ENCODE results near the gene TCEA2. TPM values are rescaled to one million over a fixed set of nuclear protein-coding genes. Genes with fewer than 3 reads are reported as not detected.

TCEA2 gene
- total RNA-seq, 1 donor from 2014 or later = 64.2 TPM

DNA sequence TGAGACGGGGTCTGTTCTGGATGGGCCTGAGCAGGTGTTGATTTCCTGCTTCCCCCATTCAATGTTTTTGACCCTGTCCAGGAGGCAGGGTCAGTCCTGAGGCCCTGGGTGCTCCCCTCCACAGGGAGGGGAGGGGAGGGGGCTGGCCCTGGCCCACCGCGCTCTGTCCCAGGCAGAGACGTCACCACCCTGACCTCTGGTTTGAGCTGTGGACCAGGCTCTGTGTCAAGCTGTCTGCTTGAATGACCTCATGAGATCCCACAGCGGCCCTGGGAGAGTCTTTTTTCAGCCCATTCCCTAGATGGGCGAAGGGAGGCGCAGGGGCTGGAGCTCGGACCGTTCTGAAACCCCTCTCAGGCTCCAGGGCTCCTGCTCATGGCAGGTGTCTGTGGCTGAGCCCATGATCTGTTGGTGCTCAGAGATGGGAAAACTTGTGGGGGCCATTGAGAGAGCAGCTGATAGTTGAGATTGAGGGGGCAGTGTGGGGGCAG, 30.1 kb downstream of the TCEA2 start:
- no peak for DNase-seq (ENCODE audit: low spot score)

DNA sequence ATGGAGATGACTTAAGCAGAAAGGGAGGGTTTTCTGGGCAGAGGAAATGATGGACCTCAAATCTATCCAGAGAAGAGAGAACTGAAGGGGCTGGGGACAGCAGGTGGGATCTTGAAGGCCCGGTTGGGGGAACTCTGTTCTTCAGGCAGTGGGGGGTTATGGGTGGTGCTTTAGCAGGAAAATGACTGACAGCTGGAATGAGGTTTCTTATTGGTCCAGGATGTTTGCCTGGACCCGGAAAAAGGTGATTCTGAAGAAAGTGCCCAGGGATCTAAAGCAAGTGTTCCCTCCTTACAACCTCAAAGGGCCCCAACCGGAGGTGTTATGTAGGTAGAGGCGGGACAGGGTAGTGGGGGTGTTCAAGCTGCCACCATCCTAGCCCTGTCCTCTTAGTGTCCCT, 32.5 kb downstream of the TCEA2 start:
- DNase-seq (ENCODE audit: low spot score) = no peak

DNA sequence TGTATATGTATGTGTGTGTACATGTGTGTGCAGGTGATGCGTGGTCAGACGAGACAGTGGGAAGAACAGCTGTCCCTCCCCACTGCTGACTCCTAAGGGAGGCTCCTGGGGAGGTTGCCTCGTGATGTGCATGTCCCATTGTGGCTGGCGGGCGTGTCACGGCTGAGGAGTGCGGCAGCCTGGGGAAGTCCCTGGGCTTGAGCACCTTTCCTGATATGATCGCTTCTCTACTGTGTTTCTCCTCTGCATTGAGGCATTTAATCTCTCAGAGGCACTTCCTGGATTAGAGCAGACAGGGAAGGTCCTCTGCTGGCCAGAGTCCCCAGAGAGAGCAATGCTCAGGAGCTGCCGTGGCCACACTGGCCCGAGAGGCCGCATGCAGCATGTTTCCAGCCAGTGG, 32.9 kb downstream of the TCEA2 start:
- no peak for DNase-seq (ENCODE audit: low spot score)

DNA sequence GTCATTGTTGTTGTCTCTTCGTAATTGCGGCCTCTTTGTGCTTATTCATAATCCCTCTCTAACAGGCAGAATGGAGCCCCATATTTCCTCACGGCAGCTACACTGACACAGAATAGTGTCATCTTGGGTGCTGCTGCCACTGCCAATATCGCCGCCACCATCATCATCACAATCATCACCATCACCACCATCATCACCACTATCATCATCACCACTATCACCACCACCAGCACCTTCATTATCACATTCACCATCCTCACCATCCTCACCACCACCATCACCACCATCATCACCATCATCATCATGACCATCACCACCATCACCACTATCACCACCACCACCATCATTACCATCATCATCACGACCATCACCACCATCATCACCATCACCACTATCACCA, 33.5 kb downstream of the TCEA2 start:
- DNase-seq (ENCODE audit: low spot score) = no peak

DNA sequence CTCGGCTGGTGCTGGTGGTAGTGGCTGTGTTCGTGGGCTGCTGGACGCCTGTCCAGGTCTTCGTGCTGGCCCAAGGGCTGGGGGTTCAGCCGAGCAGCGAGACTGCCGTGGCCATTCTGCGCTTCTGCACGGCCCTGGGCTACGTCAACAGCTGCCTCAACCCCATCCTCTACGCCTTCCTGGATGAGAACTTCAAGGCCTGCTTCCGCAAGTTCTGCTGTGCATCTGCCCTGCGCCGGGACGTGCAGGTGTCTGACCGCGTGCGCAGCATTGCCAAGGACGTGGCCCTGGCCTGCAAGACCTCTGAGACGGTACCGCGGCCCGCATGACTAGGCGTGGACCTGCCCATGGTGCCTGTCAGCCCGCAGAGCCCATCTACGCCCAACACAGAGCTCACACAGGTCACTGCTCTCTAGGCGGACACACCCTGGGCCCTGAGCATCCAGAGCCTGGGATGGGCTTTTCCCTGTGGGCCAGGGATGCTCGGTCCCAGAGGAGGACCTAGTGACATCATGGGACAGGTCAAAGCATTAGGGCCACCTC, 35.5 kb downstream of the TCEA2 start:
- DNase-seq (ENCODE audit: low spot score) = no peak

GRCh38 chr20:64099086-64099786, 36.2 kb downstream of the TCEA2 start:
- DNase-seq (ENCODE audit: low spot score) = no peak

DNA sequence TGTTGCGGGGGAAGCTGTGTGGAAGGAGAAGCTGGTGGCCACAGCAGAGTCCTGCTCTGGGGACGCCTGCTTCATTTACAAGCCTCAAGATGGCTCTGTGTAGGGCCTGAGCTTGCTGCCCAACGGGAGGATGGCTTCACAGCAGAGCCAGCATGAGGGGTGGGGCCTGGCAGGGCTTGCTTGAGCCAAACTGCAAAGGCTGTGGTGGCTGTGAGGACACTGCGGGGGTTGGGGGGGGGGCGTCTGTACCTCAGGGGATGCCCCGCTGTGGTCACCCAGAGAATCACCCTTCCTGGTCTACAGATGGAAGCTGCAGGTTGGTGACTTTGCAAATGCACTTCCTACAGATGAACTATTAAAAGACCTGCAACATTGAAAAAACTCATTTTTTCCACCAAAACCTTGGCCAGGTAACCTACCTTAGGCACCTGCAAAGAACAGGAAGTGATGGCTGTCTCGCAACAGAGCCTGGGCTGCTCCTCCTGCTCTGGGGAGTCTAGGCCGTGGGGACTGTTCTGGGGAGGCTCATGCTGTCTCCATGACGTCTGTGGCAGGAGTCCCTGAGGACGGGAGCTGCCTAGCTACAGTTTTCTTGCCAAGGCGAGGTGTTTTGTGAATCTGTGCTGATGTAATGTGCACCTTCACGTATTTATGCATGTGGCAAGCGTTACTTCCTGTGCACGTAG, 37.0 kb downstream of the TCEA2 start:
- no peak for DNase-seq (ENCODE audit: low spot score)

DNA sequence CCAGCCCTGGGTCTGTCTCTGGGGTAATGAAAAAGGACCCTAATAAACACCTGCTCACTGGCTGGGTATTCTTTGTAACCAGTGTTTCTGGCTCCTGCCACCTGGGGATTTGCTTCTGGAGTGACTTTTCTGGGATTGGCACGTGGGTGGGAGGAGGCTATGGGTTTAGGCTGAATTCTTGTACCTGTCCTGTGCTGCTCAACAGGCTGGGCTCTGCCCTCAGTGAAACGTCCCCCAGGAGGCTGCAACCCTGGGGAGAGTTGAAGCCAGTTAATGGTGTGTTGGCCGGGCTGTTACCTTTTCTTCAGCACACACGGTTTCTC, 37.5 kb downstream of the TCEA2 start:
- DNase-seq (ENCODE audit: low spot score) = no peak

DNA sequence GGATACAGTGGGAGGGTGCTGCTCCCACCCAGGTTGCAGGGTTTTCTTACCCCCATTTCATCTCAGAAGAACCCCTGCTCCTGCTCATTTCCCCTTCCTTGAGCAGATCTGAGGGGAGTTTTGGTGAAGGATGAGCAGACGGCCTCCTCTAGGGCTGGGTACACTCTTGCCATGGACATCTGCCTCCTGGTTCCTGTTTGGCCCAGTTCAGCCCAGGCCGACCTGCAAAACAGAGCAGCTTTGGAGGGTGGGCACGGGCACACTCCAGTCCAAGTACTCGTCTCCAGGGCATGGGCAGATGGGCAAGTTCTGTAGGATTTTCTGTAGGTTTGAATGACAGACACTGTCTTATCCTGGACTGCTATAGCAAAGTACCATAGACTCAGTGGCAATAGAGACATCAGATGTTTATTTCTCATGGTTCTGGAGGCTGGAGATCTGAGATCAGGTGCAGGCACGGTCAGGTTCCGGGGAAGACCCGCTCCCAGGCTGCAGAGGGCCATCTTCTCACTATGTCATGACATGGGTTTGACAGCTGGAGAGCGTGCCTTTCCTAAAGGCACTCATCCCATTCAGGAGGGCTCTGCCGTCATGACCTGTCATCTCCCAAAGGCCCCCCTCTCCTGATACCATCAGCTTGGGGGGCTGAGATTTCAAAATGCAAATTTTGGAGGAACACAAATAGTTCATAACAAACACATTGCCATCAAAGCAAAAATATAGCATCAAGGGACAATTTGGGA, 38.1 kb downstream of the TCEA2 start:
- DNase-seq (ENCODE audit: low spot score) = no peak

- no peak for DNase-seq (ENCODE audit: low spot score)
Measured at GRCh38 chr20:64101731-64102621, 39.0 kb downstream of the TCEA2 start.

DNA sequence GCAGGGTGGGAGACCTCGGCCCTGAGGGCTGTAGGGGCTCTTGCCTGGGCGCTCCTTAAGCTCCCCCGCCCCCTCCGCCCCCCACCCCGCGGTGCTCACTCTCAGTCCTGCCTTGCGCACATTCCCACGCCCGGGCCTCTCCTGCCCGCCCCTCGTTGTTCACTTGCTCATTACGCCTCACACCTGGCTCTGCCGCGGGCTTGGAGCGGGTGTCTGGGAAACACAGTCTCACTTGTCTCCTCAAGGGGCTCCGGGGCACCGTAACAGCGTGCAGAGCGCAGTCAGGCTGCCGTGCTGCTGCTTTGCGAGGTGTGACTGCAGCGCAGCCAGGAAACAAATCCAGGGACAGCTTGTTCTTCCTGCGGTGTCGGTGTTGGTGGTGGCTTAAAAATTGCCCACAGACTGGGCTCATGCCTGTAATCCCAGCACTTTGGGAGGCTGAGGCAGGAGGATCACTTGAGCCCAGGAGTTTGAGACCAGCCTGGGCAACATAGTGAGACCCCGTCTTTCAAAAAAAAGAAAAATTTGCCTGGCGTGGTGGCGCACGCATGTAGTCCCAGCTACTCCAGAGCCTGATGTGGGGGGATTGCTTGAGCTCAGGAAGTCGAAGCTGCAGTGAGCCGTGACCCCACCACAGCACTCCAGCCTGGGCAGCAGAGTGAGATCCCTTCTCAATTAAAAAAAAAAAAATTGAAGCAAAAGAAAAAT, 39.8 kb downstream of the TCEA2 start:
- no peak for DNase-seq (ENCODE audit: low spot score)

GRCh38 chr20:64103871-64104666, 41.1 kb downstream of the TCEA2 start:
- no peak for DNase-seq (ENCODE audit: low spot score)

GRCh38 chr20:64104667-64105451, 41.9 kb downstream of the TCEA2 start:
- DNase-seq (ENCODE audit: low spot score) = no peak

DNA sequence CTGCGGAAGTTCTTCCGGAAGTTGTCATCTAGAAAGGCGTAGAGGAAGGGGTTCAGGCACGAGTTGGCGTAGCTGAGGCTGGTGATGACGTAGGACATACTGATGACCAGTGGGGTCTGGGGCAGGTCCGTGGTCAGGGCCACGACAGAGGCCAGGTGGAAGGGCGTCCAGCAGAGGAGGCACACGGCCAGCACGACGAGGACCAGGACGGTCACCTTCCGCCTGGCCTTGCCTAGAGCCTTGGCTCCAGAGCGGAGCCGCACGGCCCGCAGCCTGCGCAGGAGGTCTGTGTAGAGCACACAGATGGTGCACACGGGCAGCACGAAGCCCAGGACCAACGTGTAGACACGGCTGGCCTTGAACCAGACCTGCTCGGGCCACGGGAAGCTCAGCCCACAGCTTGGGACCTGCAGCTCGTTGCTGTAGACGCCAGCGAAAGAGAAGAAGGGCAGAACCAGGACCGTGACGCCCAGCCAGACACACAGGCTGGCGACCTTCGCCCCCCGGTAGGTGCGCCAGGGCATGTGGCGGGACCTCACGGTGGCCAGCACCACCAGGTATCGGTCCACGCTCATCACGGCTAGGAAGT, 42.9 kb downstream of the TCEA2 start:
- DNase-seq (ENCODE audit: low spot score) = no peak

DNA sequence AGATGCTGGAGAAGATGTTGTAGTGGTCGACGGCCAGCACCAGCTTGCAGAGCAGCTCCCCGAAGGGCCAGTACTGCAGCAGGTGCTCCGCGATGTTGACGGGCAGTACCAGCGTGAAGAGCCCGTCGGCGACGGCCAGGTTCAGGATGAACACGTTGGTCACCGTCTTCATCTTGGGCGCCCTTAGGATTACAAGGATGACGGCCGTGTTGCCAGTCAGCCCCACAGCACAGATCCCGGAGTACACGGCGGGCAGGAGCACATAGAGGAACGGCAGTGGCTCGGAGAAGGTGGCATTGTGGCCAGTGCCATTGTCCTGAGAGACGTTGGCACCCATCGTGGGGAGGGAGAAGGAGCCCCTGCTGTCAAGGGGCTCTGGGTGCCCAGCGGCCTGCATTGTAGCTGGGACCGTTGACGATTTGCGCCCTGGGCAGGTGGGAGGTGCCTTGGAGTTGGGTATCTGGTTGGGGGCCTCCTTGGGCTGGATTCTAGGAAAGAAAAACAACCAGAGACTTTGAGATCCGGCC, 43.5 kb downstream of the TCEA2 start:
- no peak for DNase-seq (ENCODE audit: low spot score)

- DNase-seq (ENCODE audit: low spot score) = no peak
Measured at GRCh38 chr20:64106981-64107735, 44.2 kb downstream of the TCEA2 start, which contains the start of gene NPBWR2. TSS of gene NPBWR2 (minus strand) at chr20:64107565. CDS start at chr20:64106831, 734 bp downstream.

- no peak for DNase-seq (ENCODE audit: low spot score)
Measured at GRCh38 chr20:64107736-64108457, 44.9 kb downstream of the TCEA2 start.

Measured in mucosa of gallbladder (tissue), 1 donor.